ENCODE data around the gene MUC20.
"Not testable (repeated sequence)": the region's sequence is repeated elsewhere in the genome, so short reads cannot be mapped to it uniquely, and the experiment has no call there.

Gene MUC20

GRCh38 chr3:195720831-195721506 is at the start of gene MUC20:
TSS of gene MUC20 (plus strand) at chr3:195720978. CDS start at chr3:195721008, 30 bp downstream.
- not testable (repeated sequence) for DNase-seq

GRCh38 chr3:195671283-195671682 is 49.5 kb upstream of the MUC20 start:
- not testable (repeated sequence) for DNase-seq

- not testable (repeated sequence) for DNase-seq
Measured at GRCh38 chr3:195673711-195674110, 47.1 kb upstream of the MUC20 start.

- not testable (repeated sequence) for DNase-seq
Measured at GRCh38 chr3:195678391-195679015, 42.3 kb upstream of the MUC20 start.

GRCh38 chr3:195680690-195681089 is 40.1 kb upstream of the MUC20 start:
- not testable (repeated sequence) for DNase-seq

GRCh38 chr3:195681458-195682103 is 39.2 kb upstream of the MUC20 start:
- DNase-seq, result not testable (repeated sequence)

GRCh38 chr3:195682104-195682742 is 38.6 kb upstream of the MUC20 start:
- not testable (repeated sequence) for DNase-seq

GRCh38 chr3:195683722-195684526 is 36.9 kb upstream of the MUC20 start:
- not testable (repeated sequence) for DNase-seq

- DNase-seq, result not testable (repeated sequence)
Measured at GRCh38 chr3:195684527-195685257, 36.1 kb upstream of the MUC20 start.

- not testable (repeated sequence) for DNase-seq
Measured at GRCh38 chr3:195686537-195687208, 34.1 kb upstream of the MUC20 start.

- DNase-seq, result not testable (repeated sequence)
Measured at GRCh38 chr3:195687209-195687760, 33.5 kb upstream of the MUC20 start.

GRCh38 chr3:195688471-195689183 is 32.2 kb upstream of the MUC20 start:
- not testable (repeated sequence) for DNase-seq

- DNase-seq, result not testable (repeated sequence)
Measured at GRCh38 chr3:195689184-195690070, 31.4 kb upstream of the MUC20 start.

GRCh38 chr3:195690951-195691350 is 29.8 kb upstream of the MUC20 start:
- DNase-seq, result no peak

GRCh38 chr3:195691596-195692353 is 29.0 kb upstream of the MUC20 start:
- not testable (repeated sequence) for DNase-seq

- no peak for DNase-seq
Measured at GRCh38 chr3:195692354-195692685, 28.5 kb upstream of the MUC20 start.

- no peak for DNase-seq
Measured at GRCh38 chr3:195692781-195693427, 27.9 kb upstream of the MUC20 start.

Data from bone marrow (tissue), 2 donors.